ENCODE data around the gene TTBK2. TPM values are rescaled to one million over a fixed set of nuclear protein-coding genes. Genes with fewer than 3 reads are reported as not detected.
A peak's percentile ranks its signal among the peaks of the same experiment; 100 is the strongest.
"Not testable (repeated sequence)": the region's sequence is repeated elsewhere in the genome, so short reads cannot be mapped to it uniquely, and the experiment has no call there.

TTBK2 gene
- total RNA-seq, 1 experiment from 2014 or later, result 13.8 TPM

- not testable (repeated sequence) for H3K9ac ChIP-seq (ENCODE audit: low read length); H3K36me3 ChIP-seq (ENCODE audit: insufficient read depth, low read length); H2AFZ ChIP-seq (ENCODE audit: low read length); H4K20me1 ChIP-seq (ENCODE audit: insufficient read depth, low read depth, low read length); H3K4me1 ChIP-seq (ENCODE audit: low read length); H3K27ac ChIP-seq (ENCODE audit: low read length); DNase-seq; H3K27me3 ChIP-seq (ENCODE audit: low read length); H3K4me2 ChIP-seq (ENCODE audit: low read depth, low read length, poor library complexity, severe bottlenecking); H3K4me3 ChIP-seq (ENCODE audit: low read length); H3K9me2 ChIP-seq (replicated peaks; ENCODE audit: insufficient read depth, low read length)
- Histone ChIP-seq H3K9me3 (ENCODE audit: low read length) (peaks cover 17% of the 10 kb centered on the region), H3K79me2 (ENCODE audit: low read length) (peaks cover 27% of the 10 kb centered on the region)
These were observed 158.8 kb downstream of the TTBK2 start for GRCh38 chr15:42761813-42762212.

- Histone ChIP-seq H3K9me2 (replicated peaks; ENCODE audit: insufficient read depth, low read length) (no peaks in the 10 kb centered on the region), H3K9me3 (ENCODE audit: low read length) (peaks cover 17% of the 10 kb centered on the region), H3K4me3 (ENCODE audit: low read length) (no peak overlapping the region), H3K4me1 (ENCODE audit: low read length) (no peaks in the 10 kb centered on the region), H3K27ac (ENCODE audit: low read length) (no peak overlapping the region), H3K27me3 (ENCODE audit: low read length) (no peaks in the 10 kb centered on the region), H3K4me2 (ENCODE audit: low read depth, low read length, poor library complexity, severe bottlenecking) (no peak overlapping the region), H2AFZ (ENCODE audit: low read length) (no peak overlapping the region), H3K36me3 (ENCODE audit: insufficient read depth, low read length) (no peaks in the 10 kb centered on the region; the same call in 1 of the 2 replicates), H3K79me2 (ENCODE audit: low read length) (peaks cover 30% of the 10 kb centered on the region), H3K9ac (ENCODE audit: low read length) (no peak overlapping the region), H4K20me1 (ENCODE audit: insufficient read depth, low read depth, low read length) (no peaks in the 10 kb centered on the region)
- DNase-seq, result no peak
These were observed 159.8 kb downstream of the TTBK2 start for GRCh38 chr15:42760759-42761158.

GRCh38 chr15:42759093-42759492, 161.5 kb downstream of the TTBK2 start:
- peaks cover 17% of the 10 kb centered on the region for H3K9me3 ChIP-seq (ENCODE audit: low read length)
- no peak overlapping the region for H3K9ac ChIP-seq (ENCODE audit: low read length)
- H4K20me1 ChIP-seq (ENCODE audit: insufficient read depth, low read depth, low read length), result no peaks in the 10 kb centered on the region
- no peaks in the 10 kb centered on the region for H3K4me1 ChIP-seq (ENCODE audit: low read length)
- H3K27ac ChIP-seq (ENCODE audit: low read length), result no peak overlapping the region
- peaks cover 34% of the 10 kb centered on the region for H3K79me2 ChIP-seq (ENCODE audit: low read length)
- no peak overlapping the region for H3K4me3 ChIP-seq (ENCODE audit: low read length)
- DNase-seq, result no peak
- no peaks in the 10 kb centered on the region; the same call in none of the 2 replicates for H3K36me3 ChIP-seq (ENCODE audit: insufficient read depth, low read length)
- H3K4me2 ChIP-seq (ENCODE audit: low read depth, low read length, poor library complexity, severe bottlenecking), result no peak overlapping the region
- H3K9me2 ChIP-seq (replicated peaks; ENCODE audit: insufficient read depth, low read length), result no peaks in the 10 kb centered on the region
- no peaks in the 10 kb centered on the region for H3K27me3 ChIP-seq (ENCODE audit: low read length)
- H2AFZ ChIP-seq (ENCODE audit: low read length), result no peak overlapping the region

GRCh38 chr15:42750306-42750705, 170.3 kb downstream of the TTBK2 start:
- Histone ChIP-seq H3K4me2 (ENCODE audit: low read depth, low read length, poor library complexity, severe bottlenecking) (no peak overlapping the region), H3K9me2 (replicated peaks; ENCODE audit: insufficient read depth, low read length) (no peaks in the 10 kb centered on the region), H3K27ac (ENCODE audit: low read length) (no peak overlapping the region), H3K9me3 (ENCODE audit: low read length) (peaks cover 8% of the 10 kb centered on the region; the same call in 1 of the 2 replicates), H2AFZ (ENCODE audit: low read length) (no peak overlapping the region), H3K27me3 (ENCODE audit: low read length) (no peaks in the 10 kb centered on the region), H3K79me2 (ENCODE audit: low read length) (peaks cover 6% of the 10 kb centered on the region), H3K4me1 (ENCODE audit: low read length) (peaks cover 6% of the 10 kb centered on the region), H3K36me3 (ENCODE audit: insufficient read depth, low read length) (peaks cover 25% of the 10 kb centered on the region), H3K4me3 (ENCODE audit: low read length) (no peak overlapping the region), H3K9ac (ENCODE audit: low read length) (no peak overlapping the region), H4K20me1 (ENCODE audit: insufficient read depth, low read depth, low read length) (no peaks in the 10 kb centered on the region)
- peak; percentile 52 for DNase-seq

GRCh38 chr15:42749266-42749665, 171.3 kb downstream of the TTBK2 start:
- no peak for DNase-seq
- no peaks in the 10 kb centered on the region for H4K20me1 ChIP-seq (ENCODE audit: insufficient read depth, low read depth, low read length)
- H3K4me1 ChIP-seq (ENCODE audit: low read length), result peaks cover 17% of the 10 kb centered on the region
- peaks cover 8% of the 10 kb centered on the region; the same call in 1 of the 2 replicates for H3K9me3 ChIP-seq (ENCODE audit: low read length)
- H3K27me3 ChIP-seq (ENCODE audit: low read length), result no peaks in the 10 kb centered on the region
- H3K36me3 ChIP-seq (ENCODE audit: insufficient read depth, low read length), result peaks cover 25% of the 10 kb centered on the region
- H3K4me3 ChIP-seq (ENCODE audit: low read length), result no peak overlapping the region
- no peak overlapping the region for H3K27ac ChIP-seq (ENCODE audit: low read length)
- peaks cover 3% of the 10 kb centered on the region; the same call in 1 of the 2 replicates for H3K79me2 ChIP-seq (ENCODE audit: low read length)
- H3K9me2 ChIP-seq (replicated peaks; ENCODE audit: insufficient read depth, low read length), result no peaks in the 10 kb centered on the region
- no peak overlapping the region for H3K9ac ChIP-seq (ENCODE audit: low read length)
- H3K4me2 ChIP-seq (ENCODE audit: low read depth, low read length, poor library complexity, severe bottlenecking), result no peak overlapping the region
- no peak overlapping the region for H2AFZ ChIP-seq (ENCODE audit: low read length)

- DNase-seq, result no peak
- peaks cover 3% of the 10 kb centered on the region for H3K79me2 ChIP-seq (ENCODE audit: low read length)
- H3K9me2 ChIP-seq (replicated peaks; ENCODE audit: insufficient read depth, low read length), result no peaks in the 10 kb centered on the region
- no peaks in the 10 kb centered on the region for H4K20me1 ChIP-seq (ENCODE audit: insufficient read depth, low read depth, low read length)
- H3K4me2 ChIP-seq (ENCODE audit: low read depth, low read length, poor library complexity, severe bottlenecking), result peak overlapping the region; percentile 25
- peaks cover 20% of the 10 kb centered on the region for H3K4me1 ChIP-seq (ENCODE audit: low read length)
- no peak overlapping the region for H2AFZ ChIP-seq (ENCODE audit: low read length)
- peak overlapping the region; percentile 49 for H3K27ac ChIP-seq (ENCODE audit: low read length)
- H3K4me3 ChIP-seq (ENCODE audit: low read length), result no peak overlapping the region
- no peak overlapping the region for H3K9ac ChIP-seq (ENCODE audit: low read length)
- H3K27me3 ChIP-seq (ENCODE audit: low read length), result no peaks in the 10 kb centered on the region
- H3K36me3 ChIP-seq (ENCODE audit: insufficient read depth, low read length), result no peaks in the 10 kb centered on the region
- no peaks in the 10 kb centered on the region for H3K9me3 ChIP-seq (ENCODE audit: low read length)
These were observed 176.4 kb downstream of the TTBK2 start for GRCh38 chr15:42744195-42744594.

GRCh38 chr15:42742149-42742548, 178.4 kb downstream of the TTBK2 start:
- no peak overlapping the region for H3K9ac ChIP-seq (ENCODE audit: low read length)
- DNase-seq, result no peak
- no peaks in the 10 kb centered on the region for H3K36me3 ChIP-seq (ENCODE audit: insufficient read depth, low read length)
- H3K9me2 ChIP-seq (replicated peaks; ENCODE audit: insufficient read depth, low read length), result no peaks in the 10 kb centered on the region
- H3K27ac ChIP-seq (ENCODE audit: low read length), result no peak overlapping the region
- no peaks in the 10 kb centered on the region for H3K27me3 ChIP-seq (ENCODE audit: low read length)
- H4K20me1 ChIP-seq (ENCODE audit: insufficient read depth, low read depth, low read length), result no peaks in the 10 kb centered on the region
- no peak overlapping the region for H2AFZ ChIP-seq (ENCODE audit: low read length)
- peaks cover 26% of the 10 kb centered on the region for H3K4me1 ChIP-seq (ENCODE audit: low read length)
- H3K9me3 ChIP-seq (ENCODE audit: low read length), result no peaks in the 10 kb centered on the region
- H3K4me3 ChIP-seq (ENCODE audit: low read length), result no peak overlapping the region
- H3K4me2 ChIP-seq (ENCODE audit: low read depth, low read length, poor library complexity, severe bottlenecking), result no peak overlapping the region
- peaks cover 4% of the 10 kb centered on the region for H3K79me2 ChIP-seq (ENCODE audit: low read length)

GRCh38 chr15:42741710-42742109, 178.9 kb downstream of the TTBK2 start:
- no peak overlapping the region for H3K9ac ChIP-seq (ENCODE audit: low read length)
- peaks cover 5% of the 10 kb centered on the region for H3K79me2 ChIP-seq (ENCODE audit: low read length)
- no peaks in the 10 kb centered on the region for H3K36me3 ChIP-seq (ENCODE audit: insufficient read depth, low read length)
- H2AFZ ChIP-seq (ENCODE audit: low read length), result no peak overlapping the region
- H3K9me3 ChIP-seq (ENCODE audit: low read length), result no peaks in the 10 kb centered on the region
- H4K20me1 ChIP-seq (ENCODE audit: insufficient read depth, low read depth, low read length), result no peaks in the 10 kb centered on the region
- DNase-seq, result no peak
- no peak overlapping the region for H3K27ac ChIP-seq (ENCODE audit: low read length)
- H3K4me3 ChIP-seq (ENCODE audit: low read length), result no peak overlapping the region
- H3K4me2 ChIP-seq (ENCODE audit: low read depth, low read length, poor library complexity, severe bottlenecking), result no peak overlapping the region
- H3K4me1 ChIP-seq (ENCODE audit: low read length), result peaks cover 27% of the 10 kb centered on the region
- no peaks in the 10 kb centered on the region for H3K27me3 ChIP-seq (ENCODE audit: low read length)
- H3K9me2 ChIP-seq (replicated peaks; ENCODE audit: insufficient read depth, low read length), result no peaks in the 10 kb centered on the region

All from Karpas-422 (cell line).